A673 (cell line): ENCODE results near the gene CENPS. TPM values are rescaled to one million over a fixed set of nuclear protein-coding genes. Genes with fewer than 3 reads are reported as not detected.

Source experiments
- BruUV-seq: library from RNA; stranded (reverse); fragments of 400-500 nt; replicated peaks from 2 replicates; lab custom pipeline; 2021; lab: Mats Ljungman, UMichigan
- CTCF ChIA-PET: fragments of 300-600 bp; sonication (Branson Sonifier 250); formaldehyde crosslinking; loops from one replicate; lab custom pipeline; 2022; ENCODE audit warnings: antibody characterized with exemption; lab: Charles Lee
- POLR2A ChIA-PET: fragments of 300-600 bp; sonication (Branson Sonifier 250); formaldehyde crosslinking; loops from one replicate; lab custom pipeline; 2022; ENCODE audit warnings: antibody characterized with exemption; ENCODE audit not compliant: low non-redundant PET; lab: Charles Lee
- DNase-seq: peaks from one replicate; pipeline ENCODE4 v3.0.0-alpha.2; 2015; ENCODE audit warnings: low spot score
- H3K27ac ChIP-seq: fragments of 200-600 bp; sonication (generic); 2 replicates; pipeline ENCODE4 v1.5.1; 2016; ENCODE audit warnings: mixed run types, low read depth, mild to moderate bottlenecking, mixed read lengths, antibody characterized with exemption, low read length; ENCODE audit not compliant: poor library complexity, severe bottlenecking
- H3K27me3 ChIP-seq: fragments of 200-600 bp; sonication (generic); replicated peaks from 2 replicates; pipeline ENCODE4 v1.6.1; 2017; ENCODE audit warnings: mixed run types, low read depth, mild to moderate bottlenecking, mixed read lengths, antibody characterized with exemption, low read length; ENCODE audit not compliant: insufficient read depth, poor library complexity
- H3K36me3 ChIP-seq: fragments of 200-600 bp; sonication (generic); 2 replicates; pipeline ENCODE4 v1.6.1; 2016; ENCODE audit warnings: mixed run types, mild to moderate bottlenecking, mixed read lengths, antibody characterized with exemption, low read length; ENCODE audit not compliant: insufficient read depth, poor library complexity, severe bottlenecking
- H3K4me1 ChIP-seq: fragments of 200-600 bp; sonication (generic); 2 replicates; pipeline ENCODE4 v1.6.1; 2017; ENCODE audit warnings: mixed run types, mild to moderate bottlenecking, mixed read lengths, antibody characterized with exemption, low read length; ENCODE audit not compliant: insufficient read depth, poor library complexity, severe bottlenecking
- H3K4me3 ChIP-seq: fragments of 200-600 bp; sonication (generic); 2 replicates; pipeline ENCODE4 v1.5.1; 2016; ENCODE audit warnings: low read depth, mixed run types, mild to moderate bottlenecking, mixed read lengths, low read length; ENCODE audit not compliant: poor library complexity, severe bottlenecking
- H3K9me3 ChIP-seq: fragments of 200-600 bp; sonication (generic); 2 replicates; pipeline ENCODE4 v1.6.1; 2016; ENCODE audit warnings: mixed run types, low read depth, mild to moderate bottlenecking, mixed read lengths, antibody characterized with exemption, low read length; ENCODE audit not compliant: poor library complexity, severe bottlenecking
- EZH2 ChIP-seq: fragments of 200-600 bp; sonication (generic); IDR thresholded peaks from 2 replicates; pipeline ENCODE4 v1.6.1; 2017; ENCODE audit warnings: borderline replicate concordance, low read depth, mild to moderate bottlenecking, mixed read lengths, antibody characterized with exemption, low read length; ENCODE audit not compliant: poor library complexity, severe bottlenecking
- intact Hi-C: fragments of 100-400 bp; cut with micrococcal nuclease; formaldehyde crosslinking; loops from one replicate; pipeline ENCODE4 v1.10.0; 2022; ENCODE audit not compliant: unreplicated experiment
- total RNA-seq: library from RNA; stranded (reverse); gene quantifications from 2 replicates; pipeline ENCODE4 v1.2.3, GENCODE V29; 2021
- TF ChIP-seq, protein P1 (sequence below): fragments of 300-800, 200-600 bp; sonication (generic); conservative IDR thresholded peaks from 2 replicates; pipeline ENCODE4 v1.5.1; 2017; ENCODE audit warnings: low read depth, mild to moderate bottlenecking, antibody characterized with exemption, low read length, moderate library complexity, mixed read lengths

CENPS gene
- total RNA-seq, 1 experiment from 2014 or later = 42.2 TPM

DNA sequence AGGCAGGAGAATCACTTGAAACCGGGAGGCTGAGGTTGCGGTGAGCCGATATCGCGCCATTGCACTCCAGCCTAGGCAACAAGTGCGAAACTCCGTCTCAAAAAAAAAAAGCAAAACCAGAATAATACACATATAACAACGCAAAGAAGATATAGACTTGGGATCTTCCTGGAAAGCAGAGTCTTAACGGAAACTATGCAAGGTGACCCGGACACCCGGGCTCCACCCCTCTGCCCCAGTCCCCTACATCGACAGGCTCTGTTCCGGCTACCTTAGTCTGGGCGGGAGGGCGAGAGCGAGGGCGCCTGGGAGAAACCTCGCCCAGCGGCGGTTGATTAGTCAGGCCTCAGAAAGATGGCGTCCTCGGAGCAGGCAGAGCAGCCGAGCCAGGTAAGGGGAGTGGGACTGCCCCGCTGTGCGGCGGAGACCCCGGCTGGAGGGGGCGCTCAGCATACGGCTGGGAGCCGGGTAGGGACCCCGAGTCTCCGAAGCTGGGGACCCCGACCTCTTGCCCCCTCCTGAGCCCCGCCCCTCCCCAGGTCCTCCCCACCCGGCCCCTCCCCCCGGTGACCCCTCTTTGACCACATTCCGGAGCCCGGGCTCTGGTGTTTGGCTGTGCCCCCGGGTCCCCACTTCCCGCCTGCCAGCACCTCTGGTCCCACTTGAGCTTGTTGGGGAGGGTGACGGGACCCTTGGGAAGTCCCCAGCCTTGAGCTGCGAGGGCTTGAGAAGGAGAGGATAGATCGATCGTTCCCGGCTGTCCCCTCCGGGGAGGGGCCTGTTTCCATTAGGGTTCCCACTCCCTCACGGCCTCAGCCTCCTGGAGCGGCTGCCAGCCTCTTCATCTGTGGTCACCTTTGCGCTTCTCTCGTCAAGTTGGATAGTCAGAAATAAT lies 44.6 kb downstream of the CENPS start, which contains the start of gene PEX14:
TSS of gene PEX14 (plus strand) at position 338 of the 895 bp plus-strand sequence. CDS start at position 355, 17 bp downstream.
- TF ChIP-seq, protein P1, sequence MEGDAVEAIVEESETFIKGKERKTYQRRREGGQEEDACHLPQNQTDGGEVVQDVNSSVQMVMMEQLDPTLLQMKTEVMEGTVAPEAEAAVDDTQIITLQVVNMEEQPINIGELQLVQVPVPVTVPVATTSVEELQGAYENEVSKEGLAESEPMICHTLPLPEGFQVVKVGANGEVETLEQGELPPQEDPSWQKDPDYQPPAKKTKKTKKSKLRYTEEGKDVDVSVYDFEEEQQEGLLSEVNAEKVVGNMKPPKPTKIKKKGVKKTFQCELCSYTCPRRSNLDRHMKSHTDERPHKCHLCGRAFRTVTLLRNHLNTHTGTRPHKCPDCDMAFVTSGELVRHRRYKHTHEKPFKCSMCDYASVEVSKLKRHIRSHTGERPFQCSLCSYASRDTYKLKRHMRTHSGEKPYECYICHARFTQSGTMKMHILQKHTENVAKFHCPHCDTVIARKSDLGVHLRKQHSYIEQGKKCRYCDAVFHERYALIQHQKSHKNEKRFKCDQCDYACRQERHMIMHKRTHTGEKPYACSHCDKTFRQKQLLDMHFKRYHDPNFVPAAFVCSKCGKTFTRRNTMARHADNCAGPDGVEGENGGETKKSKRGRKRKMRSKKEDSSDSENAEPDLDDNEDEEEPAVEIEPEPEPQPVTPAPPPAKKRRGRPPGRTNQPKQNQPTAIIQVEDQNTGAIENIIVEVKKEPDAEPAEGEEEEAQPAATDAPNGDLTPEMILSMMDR = no peak
- TF ChIP-seq EZH2 = no peak
- Histone ChIP-seq H3K27ac (peak within 1 kb of the TSS; percentile 34), H3K27me3 (no peaks in the 10 kb centered on the region), H3K4me1 (peaks cover 4% of the 10 kb centered on the region), H3K9me3 (no peaks in the 10 kb centered on the region), H3K36me3 (no peaks in the 10 kb centered on the region), H3K4me3 (peak within 1 kb of the TSS; percentile 81)
- DNase-seq = peak; percentile 95
- BruUV-seq = no TSS peak
- intact Hi-C loops = loop anchor here (5.0 kb wide), 1 partner anchor 43 kb away; the partner anchor contains the start of gene CENPS
- ChIA-PET POLR2A (no interaction called here), CTCF (no interaction called here)

DNA sequence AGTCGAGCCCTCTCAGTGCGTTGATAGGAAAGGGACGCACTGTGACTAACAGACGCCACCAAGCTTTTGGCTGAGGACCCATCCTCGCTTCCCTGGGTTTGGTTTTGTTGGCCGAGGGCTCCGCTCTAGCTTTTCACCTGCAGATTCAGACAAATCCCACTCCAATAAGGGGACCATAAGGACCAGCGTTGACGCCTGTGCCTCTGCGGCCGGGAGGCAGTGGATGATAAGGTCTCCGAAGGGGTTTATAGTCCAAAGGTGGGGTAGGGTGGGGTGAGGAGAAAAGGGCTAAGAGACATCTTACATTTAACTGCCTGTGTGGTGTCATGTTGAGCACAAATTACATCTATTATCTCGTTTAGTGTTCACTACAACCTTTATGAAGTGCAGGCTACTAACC lies 45.3 kb downstream of the CENPS start:
- H3K27ac ChIP-seq = peak overlapping the region; percentile 34

DNA sequence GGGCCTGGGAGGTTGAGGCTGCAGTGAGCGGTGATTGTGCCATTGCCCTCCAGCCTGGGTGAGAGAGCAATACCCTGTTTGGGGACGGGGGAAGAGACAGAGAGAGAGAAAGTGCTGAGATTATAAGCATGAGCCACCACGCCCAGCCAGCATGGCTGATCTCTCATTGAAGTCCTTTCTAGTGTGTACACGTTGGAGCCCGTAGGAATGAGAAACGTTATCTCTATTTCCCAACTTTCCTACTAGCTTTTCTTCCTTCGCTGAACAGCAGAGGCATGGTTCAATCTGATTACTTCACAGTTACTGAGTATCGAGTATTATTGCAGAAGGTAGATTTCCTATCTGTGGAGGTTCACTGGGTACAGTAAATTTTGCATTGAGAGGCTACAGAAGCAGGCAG lies 49.1 kb downstream of the CENPS start:
- Histone ChIP-seq H3K4me1 (no peaks in the 10 kb centered on the region), H3K27me3 (no peaks in the 10 kb centered on the region), H3K36me3 (no peaks in the 10 kb centered on the region), H3K27ac (no peak overlapping the region), H3K4me3 (no peak overlapping the region), H3K9me3 (no peaks in the 10 kb centered on the region)
- intact Hi-C loops = no loop called here
- no peak for TF ChIP-seq EZH2
- TF ChIP-seq, protein P1 = no peak
- no peak for DNase-seq
- ChIA-PET CTCF (no interaction called here), POLR2A (no interaction called here)
- no TSS peak for BruUV-seq

More for the DNA sequence above, 45.3 kb downstream of the CENPS start:
- H3K36me3 ChIP-seq = no peaks in the 10 kb centered on the region
- POLR2A ChIA-PET = no interaction called here
- CTCF ChIA-PET = no interaction called here
- no peaks in the 10 kb centered on the region for H3K27me3 ChIP-seq
- BruUV-seq = no TSS peak
- intact Hi-C loops = no loop called here
- no peaks in the 10 kb centered on the region for H3K9me3 ChIP-seq
- peak overlapping the region; percentile 81 for H3K4me3 ChIP-seq
- TF ChIP-seq EZH2 = no peak
- TF ChIP-seq, protein P1 = no peak
- H3K4me1 ChIP-seq = peaks cover 4% of the 10 kb centered on the region
- DNase-seq = no peak
